Mesothelial cell of epicardium (in vitro differentiated cells): ENCODE measurements around the gene ECI1. TPM values are rescaled to one million over a fixed set of nuclear protein-coding genes. Genes with fewer than 3 reads are reported as not detected.

ENCODE experiments used
- DNase-seq, 2 experiments: peaks; one replicate each; pipeline ENCODE4 v3.0.0; 2021; ENCODE audit warnings: low spot score in 2 of 2; ENCODE audit not compliant: unreplicated experiment in 2 of 2
- H3K27ac Mint-ChIP-seq: 2 replicates; pipeline ENCODE4 v1.8.0; 2021; ENCODE audit warnings: mixed read lengths
- H3K27me3 Mint-ChIP-seq: 2 replicates; pipeline ENCODE4 v1.8.0; 2021; ENCODE audit warnings: low read depth, mixed read lengths
- H3K36me3 Mint-ChIP-seq: 2 replicates; pipeline ENCODE4 v1.8.0; 2021; ENCODE audit warnings: mixed read lengths
- H3K4me1 Mint-ChIP-seq: 2 replicates; pipeline ENCODE4 v1.8.0; 2021; ENCODE audit warnings: mixed read lengths
- H3K4me3 Mint-ChIP-seq: 2 replicates; pipeline ENCODE4 v1.8.0; 2021; ENCODE audit warnings: mild to moderate bottlenecking, moderate library complexity, mixed read lengths
- H3K9me3 Mint-ChIP-seq: 2 replicates; pipeline ENCODE4 v1.8.0; 2021; ENCODE audit warnings: mixed read lengths
- CTCF ChIP-seq: fragments of 200-600 bp; sonication (generic); IDR thresholded peaks from one replicate; pipeline ENCODE4 v1.5.0; 2021; ENCODE audit warnings: antibody characterized with exemption; ENCODE audit not compliant: unreplicated experiment
- total RNA-seq: library from RNA; stranded (reverse); gene quantifications from 3 replicates; pipeline ENCODE4 v1.2.1, GENCODE V29; 2021

The ECI1 gene
- total RNA-seq, 1 donor from 2014 or later: 53.3 TPM

GRCh38 chr16:2282866-2283555 is 31.6 kb upstream of the ECI1 start:
- TF ChIP-seq CTCF: no peak
- no peaks in the 10 kb centered on the region for H3K36me3 Mint-ChIP-seq
- no peaks in the 10 kb centered on the region for H3K9me3 Mint-ChIP-seq
- no peaks in the 10 kb centered on the region for H3K4me1 Mint-ChIP-seq
- H3K27ac Mint-ChIP-seq: no peak overlapping the region
- peaks cover 28% of the 10 kb centered on the region for H3K27me3 Mint-ChIP-seq
- no peak overlapping the region for H3K4me3 Mint-ChIP-seq
- DNase-seq: no peak

GRCh38 chr16:2282262-2282661 is 30.9 kb upstream of the ECI1 start:
- no peak for DNase-seq
- Mint-ChIP-seq H3K4me1 (no peaks in the 10 kb centered on the region), H3K27ac (no peak overlapping the region), H3K36me3 (no peaks in the 10 kb centered on the region), H3K9me3 (no peaks in the 10 kb centered on the region), H3K4me3 (no peak overlapping the region), H3K27me3 (peaks cover 31% of the 10 kb centered on the region)
- TF ChIP-seq CTCF: no peak

GRCh38 chr16:2280981-2281542 is 29.7 kb upstream of the ECI1 start:
- Mint-ChIP-seq H3K27me3 (peaks cover 37% of the 10 kb centered on the region), H3K9me3 (no peaks in the 10 kb centered on the region), H3K27ac (no peak overlapping the region), H3K4me3 (no peak overlapping the region), H3K4me1 (no peaks in the 10 kb centered on the region), H3K36me3 (no peaks in the 10 kb centered on the region)
- no peak for DNase-seq
- no peak for TF ChIP-seq CTCF

- Mint-ChIP-seq H3K27me3 (peaks cover 40% of the 10 kb centered on the region), H3K4me3 (no peak overlapping the region), H3K4me1 (no peaks in the 10 kb centered on the region), H3K27ac (no peak overlapping the region), H3K9me3 (no peaks in the 10 kb centered on the region), H3K36me3 (no peaks in the 10 kb centered on the region)
- DNase-seq: no peak
- no peak for TF ChIP-seq CTCF
Measured at GRCh38 chr16:2280461-2280860, 29.1 kb upstream of the ECI1 start.

- Mint-ChIP-seq H3K27me3 (peaks cover 40% of the 10 kb centered on the region), H3K36me3 (no peaks in the 10 kb centered on the region), H3K4me1 (no peaks in the 10 kb centered on the region), H3K4me3 (no peak overlapping the region), H3K27ac (no peak overlapping the region), H3K9me3 (no peaks in the 10 kb centered on the region)
- TF ChIP-seq CTCF: no peak
- DNase-seq: no peak
Measured at GRCh38 chr16:2278956-2279800, 27.8 kb upstream of the ECI1 start.
